H9 (cell line): Measurements from ENCODE around the gene THSD4. TPM values are rescaled to one million over a fixed set of nuclear protein-coding genes. Genes with fewer than 3 reads are reported as not detected.
A peak's percentile ranks its signal among the peaks of the same experiment; 100 is the strongest.

Experiments
- DNase-seq: peaks from one replicate; pipeline ENCODE4 v3.0.0-alpha.2; 2017
- H2AFZ ChIP-seq: one replicate; pipeline ENCODE4 v1.6.1; 2013; ENCODE audit warnings: mild to moderate bottlenecking, low read length, control low read depth, moderate library complexity
- H2AK5ac ChIP-seq: 2 replicates; pipeline ENCODE4 v1.6.1; 2013; ENCODE audit warnings: low read length, control low read depth, mixed read lengths; ENCODE audit not compliant: insufficient read length
- H2BK120ac ChIP-seq: one replicate; pipeline ENCODE4 v1.6.1; 2013; ENCODE audit warnings: low read depth, mild to moderate bottlenecking, low read length, control low read depth, inconsistent platforms; ENCODE audit not compliant: poor library complexity, severe bottlenecking
- H2BK12ac ChIP-seq: 2 replicates; pipeline ENCODE4 v1.6.1; 2013; ENCODE audit warnings: low read length, control low read depth, mixed read lengths, low read depth; ENCODE audit not compliant: insufficient read length
- H2BK15ac ChIP-seq: 2 replicates; pipeline ENCODE4 v1.6.1; 2013; ENCODE audit warnings: low read depth, low read length, control low read depth
- H2BK20ac ChIP-seq: one replicate; pipeline ENCODE4 v1.6.1; 2013; ENCODE audit warnings: low read depth, mild to moderate bottlenecking, low read length, control low read depth, inconsistent platforms; ENCODE audit not compliant: poor library complexity, severe bottlenecking
- H2BK5ac ChIP-seq: 2 replicates; pipeline ENCODE4 v1.6.1; 2013; ENCODE audit warnings: low read length, control low read depth, mixed read lengths; ENCODE audit not compliant: insufficient read length
- H3K14ac ChIP-seq: 2 replicates; pipeline ENCODE4 v1.6.1; 2013; ENCODE audit warnings: low read length, control low read depth; ENCODE audit not compliant: insufficient read depth
- H3K18ac ChIP-seq: 2 replicates; pipeline ENCODE4 v1.6.1; 2013; ENCODE audit warnings: low read depth, mild to moderate bottlenecking, mixed read lengths, low read length, control low read depth; ENCODE audit not compliant: insufficient read length
- H3K23ac ChIP-seq: 2 replicates; pipeline ENCODE4 v1.6.1; 2013; ENCODE audit warnings: low read length, control low read depth, mixed read lengths, low read depth; ENCODE audit not compliant: insufficient read length
- H3K23me2 ChIP-seq: 2 replicates; pipeline ENCODE4 v1.6.1; 2013; ENCODE audit warnings: low read depth, mild to moderate bottlenecking, mixed read lengths, low read length, control low read depth; ENCODE audit not compliant: insufficient read length, poor library complexity, severe bottlenecking
- H3K27ac ChIP-seq: 2 replicates; pipeline ENCODE4 v1.5.1; 2013; ENCODE audit warnings: low read length, control low read depth, mixed read lengths, low read depth; ENCODE audit not compliant: insufficient read length
- H3K27me3 ChIP-seq: 2 replicates; pipeline ENCODE4 v1.6.1; 2013; ENCODE audit warnings: low read length, control low read depth, inconsistent platforms; ENCODE audit not compliant: insufficient read depth
- H3K4ac ChIP-seq: 2 replicates; pipeline ENCODE4 v1.6.1; 2013; ENCODE audit warnings: low read depth, mild to moderate bottlenecking, control low read depth, inconsistent platforms, low read length, moderate library complexity
- H3K4me1 ChIP-seq: 2 replicates; pipeline ENCODE4 v1.6.1; 2013; ENCODE audit warnings: low read length, control low read depth, inconsistent platforms; ENCODE audit not compliant: insufficient read depth
- H3K4me2 ChIP-seq: 2 replicates; pipeline ENCODE4 v1.6.1; 2013; ENCODE audit warnings: low read length, control low read depth, mixed read lengths; ENCODE audit not compliant: insufficient read length, insufficient read depth
- H3K56ac ChIP-seq: 2 replicates; pipeline ENCODE4 v1.6.1; 2013; ENCODE audit warnings: low read depth, mild to moderate bottlenecking, mixed read lengths, low read length, control low read depth; ENCODE audit not compliant: insufficient read length
- H3K79me1 ChIP-seq: 2 replicates; pipeline ENCODE4 v1.6.1; 2013; ENCODE audit warnings: low read depth, mild to moderate bottlenecking, moderate library complexity, low read length, control low read depth, inconsistent platforms; ENCODE audit not compliant: insufficient read depth, poor library complexity, severe bottlenecking
- H3K79me2 ChIP-seq: 2 replicates; pipeline ENCODE4 v1.6.1; 2013; ENCODE audit warnings: low read length, control low read depth, inconsistent platforms; ENCODE audit not compliant: insufficient read depth
- H3K9ac ChIP-seq: 2 replicates; pipeline ENCODE4 v1.6.1; 2013; ENCODE audit warnings: low read length, control low read depth, mixed read lengths; ENCODE audit not compliant: insufficient read length; ENCODE audit errors: extremely low read depth
- H3K9me3 ChIP-seq: one replicate; pipeline ENCODE4 v1.6.1; 2013; ENCODE audit warnings: low read depth, low read length, inconsistent platforms; ENCODE audit not compliant: control insufficient read depth
- H3T11ph ChIP-seq: one replicate; pipeline ENCODE4 v1.6.1; 2013; ENCODE audit warnings: mild to moderate bottlenecking, low read length, control low read depth, inconsistent platforms
- H4K20me1 ChIP-seq: one replicate; pipeline ENCODE4 v1.6.1; 2013; ENCODE audit not compliant: control insufficient read depth, insufficient read length, insufficient read depth
- H4K5ac ChIP-seq: 2 replicates; pipeline ENCODE4 v1.6.1; 2013; ENCODE audit warnings: low read depth, mild to moderate bottlenecking, mixed read lengths, low read length, control low read depth; ENCODE audit not compliant: insufficient read length
- H4K8ac ChIP-seq: replicated peaks from 2 replicates; pipeline ENCODE4 v1.6.1; 2013; ENCODE audit warnings: low read length, control low read depth, mixed read lengths, low read depth; ENCODE audit not compliant: insufficient read length
- H4K91ac ChIP-seq: 2 replicates; pipeline ENCODE4 v1.6.1; 2013; ENCODE audit warnings: low read depth, mild to moderate bottlenecking, moderate library complexity, mixed read lengths, low read length, control low read depth; ENCODE audit not compliant: insufficient read length
- H3K27ac Mint-ChIP-seq, 3 experiments: 2 replicates in 2 of 3; 3 replicates in 1 of 3; pipeline ENCODE4 v1.8.0; 2020 to 2021; ENCODE audit warnings: mixed read lengths in 3 of 3, mild to moderate bottlenecking in 1 of 3, moderate library complexity in 1 of 3
- H3K27me3 Mint-ChIP-seq: 2 replicates; pipeline ENCODE4 v1.8.0; 2021; ENCODE audit warnings: low read depth, mild to moderate bottlenecking, moderate library complexity, mixed read lengths
- H3K36me3 Mint-ChIP-seq, 3 experiments: 2 replicates in 2 of 3; 3 replicates in 1 of 3; pipeline ENCODE4 v1.8.0; 2020 to 2021; ENCODE audit warnings: low read depth in 3 of 3, mixed read lengths in 3 of 3; ENCODE audit not compliant: insufficient read depth in 1 of 3
- H3K4me1 Mint-ChIP-seq, 2 experiments: 2 replicates each; pipeline ENCODE4 v1.8.0; 2020; ENCODE audit warnings: mixed read lengths in 2 of 2
- H3K4me3 Mint-ChIP-seq, 2 experiments: 2 replicates in 1 of 2; 3 replicates in 1 of 2; pipeline ENCODE4 v1.8.0; 2020 to 2021; ENCODE audit warnings: mild to moderate bottlenecking in 2 of 2, mixed read lengths in 2 of 2, moderate library complexity in 1 of 2
- H3K9me3 Mint-ChIP-seq, 2 experiments: 2 replicates in 1 of 2; 3 replicates in 1 of 2; pipeline ENCODE4 v1.8.0; 2020; ENCODE audit warnings: mild to moderate bottlenecking in 2 of 2, mixed read lengths in 2 of 2, moderate library complexity in 1 of 2
- CTCF ChIP-seq: fragments of 200-600 bp; sonication (generic); conservative IDR thresholded peaks from 3 replicates; pipeline ENCODE4 v1.8.0; 2021; ENCODE audit warnings: antibody characterized with exemption, mild to moderate bottlenecking
- WGBS: extraction: QIAGEN DNeasy Blood & Tissue Kit; methylation state at CpG from one replicate; pipeline ENCODE4 v1.1.7; 2013; ENCODE audit warnings: missing lambda C conversion rate, low lambda C conversion rate, mixed read lengths; ENCODE audit not compliant: insufficient read length; ENCODE audit errors: extremely low coverage; 5-methylcytosine and 5-hydroxymethylcytosine counted together
- total RNA-seq: library from RNA; stranded (reverse); gene quantifications from 2 replicates; pipeline ENCODE4 v1.2.1, GENCODE V29; 2021

Gene THSD4
- total RNA-seq, 1 experiment from 2014 or later = 5.5 TPM

- no peak for TF ChIP-seq CTCF
- no peak overlapping the region for H2BK12ac ChIP-seq
- H3K4me1 ChIP-seq = no peaks in the 10 kb centered on the region
- no peak overlapping the region for H3K27ac ChIP-seq
- no peaks in the 10 kb centered on the region for H4K20me1 ChIP-seq
- no peak overlapping the region for H3K4me2 ChIP-seq
- H2BK20ac ChIP-seq = no peak overlapping the region
- no peaks in the 10 kb centered on the region for H3K79me2 ChIP-seq
- no peak overlapping the region for H4K8ac ChIP-seq
- H3K18ac ChIP-seq = no peak overlapping the region
- no peak overlapping the region for H4K91ac ChIP-seq
- no peak overlapping the region for H3K4ac ChIP-seq
- no peak overlapping the region for H3K23ac ChIP-seq
- H3T11ph ChIP-seq = no peak overlapping the region
- Mint-ChIP-seq H3K4me1 (peaks cover 0 to 7% of the 10 kb centered on the region in 2 experiments; a peak in 2 of 4 replicates), H3K27me3 (no peaks in the 10 kb centered on the region), H3K36me3 (peaks cover 0 to under 1% (median 0%) of the 10 kb centered on the region in 3 experiments; a peak in 2 of 7 replicates), H3K27ac (peak overlapping the region in 1 of 3 experiments; percentile 92; a peak in 2 of 7 replicates), H3K4me3 (no peak overlapping the region), H3K9me3 (peaks cover 2 to 6% of the 10 kb centered on the region in 2 experiments; a peak in 4 of 5 replicates)
- no peak overlapping the region for H3K56ac ChIP-seq
- no peaks in the 10 kb centered on the region for H3K9me3 ChIP-seq
- no peak overlapping the region for H2BK5ac ChIP-seq
- no peak overlapping the region for H4K5ac ChIP-seq
- no peak overlapping the region for H3K14ac ChIP-seq
- WGBS = no CpG with 5 or more reads among the region's 15 CpGs
- H2BK120ac ChIP-seq = no peak overlapping the region
- no peak overlapping the region for H2AK5ac ChIP-seq
- DNase-seq = no peak
- no peaks in the 10 kb centered on the region for H3K79me1 ChIP-seq
- no peaks in the 10 kb centered on the region for H3K27me3 ChIP-seq
- H3K23me2 ChIP-seq = no peaks in the 10 kb centered on the region
- no peak overlapping the region for H2BK15ac ChIP-seq
- no peak overlapping the region for H3K9ac ChIP-seq
- H2AFZ ChIP-seq = no peak overlapping the region
Measured at GRCh38 chr15:71660501-71660900, 545.2 kb downstream of the THSD4 start.
